HepG2 (cell line): ENCODE results near the gene GDF15. TPM values are rescaled to one million over a fixed set of nuclear protein-coding genes. Genes with fewer than 3 reads are reported as not detected.

Source experiments
- ARID3A ChIP-seq: IDR thresholded peaks from 2 replicates; pipeline ENCODE4 v1.6.1; 2012; ENCODE audit warnings: low read depth, low read length, improper control_type of control experiment
- ARID5B ChIP-seq: IDR thresholded peaks from 2 replicates; pipeline ENCODE4 v1.4.0; 2020; ENCODE audit warnings: mild to moderate bottlenecking, missing genetic modification reagents
- E2F2 ChIP-seq: sonication (generic); formaldehyde crosslinking; IDR thresholded peaks from 2 replicates; pipeline ENCODE4 v1.4.0; 2020; ENCODE audit warnings: missing genetic modification reagents, borderline replicate concordance
- HNF1A ChIP-seq, 2 experiments: sonication (generic) in 1 of 2; formaldehyde crosslinking in 1 of 2; IDR thresholded peaks; 2 replicates each; pipeline versions ENCODE4 v1.4.0 to v1.6.1; 2016 to 2020; ENCODE audit warnings: borderline replicate concordance in 1 of 2, low read depth in 1 of 2, mild to moderate bottlenecking in 1 of 2, missing genetic modification reagents in 1 of 2
- MAZ ChIP-seq, 2 experiments: sonication (generic) in 1 of 2; formaldehyde crosslinking in 1 of 2; IDR thresholded peaks; 2 replicates each; pipeline versions ENCODE4 v1.5.0 to v1.6.1; 2012 to 2020; ENCODE audit warnings: low read depth in 2 of 2, mild to moderate bottlenecking in 2 of 2, borderline replicate concordance in 1 of 2, improper control_type of control experiment in 1 of 2, low read length in 1 of 2, missing genetic modification reagents in 1 of 2, moderate library complexity in 1 of 2
- RAD51 ChIP-seq: fragments of 450-650 bp; IDR thresholded peaks from 2 replicates; pipeline ENCODE4 v1.6.1; 2016; ENCODE audit warnings: borderline replicate concordance
- ZFP91 ChIP-seq: sonication (generic); formaldehyde crosslinking; IDR thresholded peaks from 2 replicates; pipeline ENCODE4 v1.9.0; 2022; ENCODE audit warnings: missing genetic modification reagents, mild to moderate bottlenecking, borderline replicate concordance
- ZFYVE20 ChIP-seq: sonication (generic); formaldehyde crosslinking; IDR thresholded peaks from 2 replicates; pipeline ENCODE4 v1.8.0; 2023; ENCODE audit warnings: low read depth, mild to moderate bottlenecking, moderate library complexity, missing genetic modification reagents, borderline replicate concordance
- ZNF225 ChIP-seq: sonication (generic); formaldehyde crosslinking; IDR thresholded peaks from 2 replicates; pipeline ENCODE4 v1.4.0; 2020; ENCODE audit warnings: mild to moderate bottlenecking, missing genetic modification reagents
- ZNF367 ChIP-seq: sonication (generic); formaldehyde crosslinking; IDR thresholded peaks from 2 replicates; pipeline ENCODE4 v1.4.0; 2020; ENCODE audit warnings: missing genetic modification reagents, borderline replicate concordance
- ZNF670 ChIP-seq: sonication (generic); formaldehyde crosslinking; IDR thresholded peaks from 2 replicates; pipeline ENCODE4 v1.8.0; 2022; ENCODE audit warnings: mild to moderate bottlenecking, missing genetic modification reagents, borderline replicate concordance
- polyA plus RNA-seq, 8 experiments: library from polyadenylated mRNA; depleted of rRNA in 3 of 8; stranded (reverse) in 7 of 8; unstranded in 1 of 8; fragments of >200 nt; fragmentation: Illumina TruSeq in 4 of 8; extraction: Trizol in 4 of 8; gene quantifications; 2 replicates each; pipeline versions ENCODE4 v1.2.1 to v1.2.3, GENCODE V29; 2011 to 2016; ENCODE audit warnings: low read depth in 4 of 8, missing spikeins in 1 of 8, mixed read lengths in 1 of 8; ENCODE audit not compliant: insufficient read depth in 1 of 8
- total RNA-seq, 5 experiments: library from RNA; depleted of rRNA; stranded (reverse); fragments of >200 nt; fragmentation: Illumina TruSeq; extraction: Trizol; gene quantifications; 2 replicates each; pipeline ENCODE4 v1.2.3, GENCODE V29; 2016; ENCODE audit warnings: low read depth in 1 of 5

The GDF15 gene
- total and polyA plus RNA-seq, 2 of the 13 experiments (the other 11 are each of a cell fraction or from before 2014, with no cell fraction given), result 146 to 422 TPM

- TF ChIP-seq ARID5B, result peak; percentile 86
- peak; percentile 88 for TF ChIP-seq RAD51
- TF ChIP-seq ZNF367 (CRISPR knock-in tag), result no peak
- no peak for TF ChIP-seq ZNF225
- TF ChIP-seq HNF1A (IDR thresholded peaks at IDR 0.05; ENCODE audit: low read depth), result peak; percentile 32; the same call in 1 of the 2 replicates
- peak; percentile 59; the same call in 1 of the 2 replicates for TF ChIP-seq HNF1A (CRISPR knock-in tag; IDR thresholded peaks at IDR 0.05; ENCODE audit: borderline replicate concordance)
- peak; percentile 74 for TF ChIP-seq ZFP91
- no peak for TF ChIP-seq ZNF670 (CRISPR knock-in tag)
- peak; percentile 53; the same call in 1 of the 2 replicates for TF ChIP-seq MAZ (IDR thresholded peaks at IDR 0.05; ENCODE audit: borderline replicate concordance, low read depth, low read length)
- peak; percentile 72; the same call in 1 of the 2 replicates for TF ChIP-seq MAZ (CRISPR knock-in tag; IDR thresholded peaks at IDR 0.05; ENCODE audit: low read depth)
- TF ChIP-seq ZFYVE20 (CRISPR knock-in tag), result no peak
- TF ChIP-seq ARID3A, result no peak
- TF ChIP-seq E2F2, result no peak
Measured at GRCh38 chr19:18373892-18374629, 11.9 kb upstream of the GDF15 start (continued).
